HG03439 (cell line): ENCODE data around the gene PPHLN1.

ENCODE experiments used
- ATAC-seq: cut with Tn5 transposase; IDR thresholded peaks from one replicate; pipeline ENCODE4 v1.9.1; 2021; ENCODE audit warnings: mild to moderate bottlenecking, moderate library complexity; ENCODE audit not compliant: unreplicated experiment

The PPHLN1 gene, protein sequence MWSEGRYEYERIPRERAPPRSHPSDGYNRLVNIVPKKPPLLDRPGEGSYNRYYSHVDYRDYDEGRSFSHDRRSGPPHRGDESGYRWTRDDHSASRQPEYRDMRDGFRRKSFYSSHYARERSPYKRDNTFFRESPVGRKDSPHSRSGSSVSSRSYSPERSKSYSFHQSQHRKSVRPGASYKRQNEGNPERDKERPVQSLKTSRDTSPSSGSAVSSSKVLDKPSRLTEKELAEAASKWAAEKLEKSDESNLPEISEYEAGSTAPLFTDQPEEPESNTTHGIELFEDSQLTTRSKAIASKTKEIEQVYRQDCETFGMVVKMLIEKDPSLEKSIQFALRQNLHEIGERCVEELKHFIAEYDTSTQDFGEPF

GRCh38 chr12:42325653-42326474 lies at the start of gene PPHLN1, which contains the start of gene ZCRB1:
TSS of gene PPHLN1 (plus strand) at chr12:42326167. CDS start at chr12:42335903, 9,736 bp downstream.
TSS of gene ZCRB1 (minus strand) at chr12:42326094. CDS start at chr12:42324102, 1,992 bp downstream.
- ATAC-seq: peak; percentile 90

GRCh38 chr12:42277396-42278127 lies 48.4 kb upstream of the PPHLN1 start:
- ATAC-seq: no peak

GRCh38 chr12:42278128-42278510 lies 47.8 kb upstream of the PPHLN1 start:
- no peak for ATAC-seq

GRCh38 chr12:42281278-42281677 lies 44.7 kb upstream of the PPHLN1 start:
- no peak for ATAC-seq

DNA sequence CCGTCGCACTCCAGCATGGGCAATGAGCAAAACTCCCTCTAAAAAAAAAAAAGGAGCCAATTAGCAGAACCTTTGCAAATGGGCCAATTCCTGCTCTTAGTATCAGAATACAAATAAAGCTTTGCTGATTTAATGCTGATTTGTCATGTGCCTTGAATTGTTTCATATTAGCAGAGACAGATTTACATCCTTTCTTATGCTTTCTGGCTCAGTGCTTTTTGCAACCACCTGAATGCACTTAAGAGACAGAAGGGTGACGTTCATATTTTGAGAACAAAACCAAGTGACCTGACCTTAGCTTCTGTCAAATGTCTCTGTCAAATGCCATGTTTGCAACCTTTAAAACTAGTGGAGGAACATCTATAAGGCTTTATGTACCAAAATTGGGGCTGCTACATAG lies 44.1 kb upstream of the PPHLN1 start:
- no peak for ATAC-seq

DNA sequence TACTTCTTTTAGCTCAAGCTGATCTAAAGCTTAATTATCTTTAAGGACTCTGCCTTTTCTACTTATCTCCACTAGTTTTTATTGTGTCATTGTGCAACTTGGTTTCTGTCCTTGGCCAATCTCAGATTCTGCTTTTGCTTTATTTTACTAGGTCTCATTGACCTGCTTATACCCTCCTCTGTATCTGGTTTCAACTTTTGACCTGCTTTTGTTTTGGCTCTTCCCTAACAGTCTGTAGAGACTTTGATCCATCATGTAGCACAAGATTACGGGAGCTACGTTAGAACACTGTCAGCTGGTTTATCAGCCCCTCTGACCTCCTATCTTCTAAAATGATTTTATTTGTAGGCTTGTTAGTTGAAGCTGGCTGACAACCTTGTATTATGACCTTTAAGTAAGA lies 43.7 kb upstream of the PPHLN1 start:
- ATAC-seq: no peak

DNA sequence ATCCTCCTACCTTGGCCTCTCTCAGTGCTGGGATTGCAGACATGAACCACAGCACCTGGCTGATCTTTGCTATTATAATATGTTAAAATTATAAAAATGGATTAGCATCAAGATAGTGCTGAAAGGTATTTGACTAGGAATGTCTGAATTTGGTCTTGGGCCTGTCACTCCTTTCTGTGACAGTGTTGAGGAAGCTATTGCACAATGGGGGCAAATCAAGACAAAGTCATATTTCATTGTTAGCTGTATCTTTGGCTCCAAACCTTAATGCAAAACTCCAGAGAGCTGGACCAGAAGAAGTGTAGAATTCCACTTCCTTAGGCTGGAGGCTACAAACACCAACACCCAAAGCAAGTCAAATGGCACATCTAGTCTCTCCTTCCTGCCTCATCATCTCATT lies 42.2 kb upstream of the PPHLN1 start:
- no peak for ATAC-seq

DNA sequence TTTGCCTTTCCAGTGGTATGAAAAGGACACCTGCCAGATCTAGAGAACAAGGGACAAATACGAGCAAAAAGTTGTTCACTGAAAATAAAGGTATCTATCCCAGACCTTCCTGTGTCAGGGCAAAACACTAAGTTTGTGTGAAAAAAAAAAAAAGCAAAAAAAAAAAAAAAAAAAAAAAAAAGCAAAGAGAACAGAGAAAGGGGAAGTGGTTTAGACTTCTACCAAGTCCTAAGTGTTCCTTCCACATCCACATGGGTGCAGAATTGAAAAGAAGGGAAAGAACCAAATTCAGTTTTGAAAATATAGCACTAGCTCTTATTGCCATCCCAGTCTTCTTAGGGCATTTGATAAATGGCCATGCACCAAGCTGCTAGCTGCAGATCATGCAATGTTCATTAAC lies 41.8 kb upstream of the PPHLN1 start:
- no peak for ATAC-seq

GRCh38 chr12:42284876-42285275 lies 41.1 kb upstream of the PPHLN1 start:
- no peak for ATAC-seq

DNA sequence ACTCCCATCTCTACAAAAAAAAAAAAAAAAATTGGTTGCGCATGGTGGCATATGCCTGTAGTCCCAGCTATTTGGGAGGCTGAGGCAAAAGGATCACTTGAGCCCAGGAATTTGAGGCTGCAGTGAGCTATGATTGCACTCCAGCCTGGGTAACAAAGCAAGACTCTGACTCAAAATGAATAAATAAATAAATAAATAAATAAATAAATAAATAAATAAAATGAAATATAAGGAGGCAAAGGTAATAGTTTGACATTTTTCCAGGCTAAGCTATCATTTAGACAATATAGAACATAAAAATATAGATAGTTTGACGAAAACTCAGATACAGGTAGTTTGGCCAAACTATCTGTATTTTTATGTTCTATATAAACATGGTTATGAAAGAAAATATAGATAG lies 40.5 kb upstream of the PPHLN1 start:
- no peak for ATAC-seq

DNA sequence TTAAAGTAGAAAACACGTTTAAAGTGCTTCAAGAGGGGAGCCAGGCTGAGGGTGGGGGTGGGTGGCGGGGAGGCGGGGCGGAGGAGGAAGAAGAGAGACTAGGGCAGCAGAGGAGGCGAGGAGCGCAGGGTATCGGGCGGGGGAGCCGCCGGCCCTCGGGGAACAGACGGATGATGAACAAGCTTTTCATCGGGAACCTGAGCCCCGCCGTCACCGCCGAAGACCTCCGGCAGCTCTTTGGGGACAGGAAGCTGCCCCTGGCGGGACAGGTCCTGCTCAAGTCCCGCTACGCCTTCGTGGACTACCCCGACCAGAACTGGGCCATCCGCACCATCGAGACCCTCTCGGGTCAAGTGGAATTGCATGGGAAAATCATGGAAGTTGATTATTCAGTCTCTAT lies 39.2 kb upstream of the PPHLN1 start:
- ATAC-seq: no peak

DNA sequence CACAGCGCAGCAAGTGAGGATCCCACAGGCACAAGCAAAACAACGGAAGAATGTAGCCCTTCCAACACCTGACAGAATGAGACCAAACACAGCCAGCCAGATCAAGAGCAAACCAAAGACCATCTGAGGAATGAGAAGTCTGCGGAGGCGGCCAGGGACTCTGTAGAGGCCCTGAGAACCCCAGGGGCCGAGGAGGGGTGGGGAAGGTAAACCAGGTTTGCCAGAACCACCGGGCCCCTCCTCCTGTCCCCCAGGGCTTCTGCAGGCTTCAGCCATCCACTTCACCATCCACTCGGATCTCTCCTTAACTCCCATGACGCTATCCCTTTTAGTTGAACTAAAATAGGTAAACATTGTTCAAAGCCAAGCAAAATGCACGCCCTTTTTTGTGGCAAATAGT lies 37.4 kb upstream of the PPHLN1 start:
- ATAC-seq: no peak

- no peak for ATAC-seq
Observed at GRCh38 chr12:42291680-42292079, 34.3 kb upstream of the PPHLN1 start.

DNA sequence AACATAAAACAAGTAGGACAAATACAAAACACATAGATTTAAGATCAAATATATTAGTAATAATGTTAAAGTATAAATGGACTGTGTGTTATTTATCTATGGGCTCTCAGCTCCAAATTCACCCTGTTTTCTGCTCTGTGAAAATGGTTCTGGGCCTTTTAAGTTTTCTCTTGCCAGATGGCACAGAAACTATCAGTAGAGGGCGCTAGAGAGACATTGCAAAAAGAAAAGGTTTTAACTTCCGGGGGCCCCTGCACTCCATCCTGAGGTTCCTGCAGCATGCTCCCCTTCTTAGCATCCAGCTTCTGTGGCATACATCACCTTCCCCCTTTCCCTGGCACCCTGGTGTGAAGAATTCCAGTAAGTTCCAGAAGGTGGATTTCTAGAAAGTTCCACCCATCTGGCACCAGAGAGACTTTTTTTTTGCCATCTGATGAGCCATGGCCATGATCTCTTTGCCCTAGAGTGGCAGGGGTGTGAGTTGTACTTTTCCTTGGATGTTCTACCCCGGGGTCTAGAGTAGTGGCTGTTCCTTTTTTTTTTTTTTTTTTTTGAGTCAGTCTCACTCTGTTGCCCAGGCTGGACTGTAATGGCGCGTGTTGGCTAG lies 29.4 kb upstream of the PPHLN1 start:
- no peak for ATAC-seq

- ATAC-seq: peak; percentile 17
Observed at GRCh38 chr12:42298887-42299286, 27.1 kb upstream of the PPHLN1 start.

- peak; percentile 81 for ATAC-seq
Observed at GRCh38 chr12:42299392-42300308, 26.3 kb upstream of the PPHLN1 start.

DNA sequence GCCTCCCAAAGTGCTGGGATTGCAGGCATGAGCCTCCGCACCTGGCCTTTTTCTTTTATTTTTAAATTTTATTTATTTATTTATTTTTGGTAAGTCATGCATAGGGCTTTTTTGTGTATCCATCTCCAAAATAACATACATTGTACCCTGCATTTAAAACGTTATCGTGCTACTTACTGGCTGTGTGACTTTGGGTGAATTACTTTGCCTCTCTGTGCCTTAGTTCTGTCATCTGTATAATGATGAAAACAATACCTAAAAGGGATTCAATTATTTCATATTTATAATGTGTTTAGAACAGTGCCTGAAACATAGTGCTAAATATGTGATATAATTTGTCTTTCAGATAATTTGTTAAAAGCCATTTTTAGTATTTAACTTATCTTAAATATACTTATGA lies 19.7 kb upstream of the PPHLN1 start:
- ATAC-seq: no peak

DNA sequence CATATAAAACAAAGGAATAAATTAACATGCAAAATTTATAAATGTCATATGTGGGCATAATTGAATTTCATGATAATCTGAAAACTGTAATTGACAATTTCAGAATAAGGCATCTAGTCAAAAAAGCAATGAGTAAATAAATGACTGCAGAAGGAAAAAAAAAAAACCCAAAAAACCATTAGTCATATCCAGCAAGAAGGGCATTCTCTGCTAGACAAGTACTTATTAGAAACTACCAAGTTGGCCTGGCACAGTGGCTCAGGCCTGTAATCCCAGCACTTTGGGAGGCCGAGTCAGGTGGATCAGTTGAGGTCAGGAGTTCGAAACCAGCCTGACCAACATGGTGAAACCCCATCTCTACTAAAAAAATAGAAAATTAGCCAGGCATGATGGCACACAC lies 17.6 kb upstream of the PPHLN1 start:
- no peak for ATAC-seq

- no peak for ATAC-seq
Observed at GRCh38 chr12:42309996-42310395, 16.0 kb upstream of the PPHLN1 start.

DNA sequence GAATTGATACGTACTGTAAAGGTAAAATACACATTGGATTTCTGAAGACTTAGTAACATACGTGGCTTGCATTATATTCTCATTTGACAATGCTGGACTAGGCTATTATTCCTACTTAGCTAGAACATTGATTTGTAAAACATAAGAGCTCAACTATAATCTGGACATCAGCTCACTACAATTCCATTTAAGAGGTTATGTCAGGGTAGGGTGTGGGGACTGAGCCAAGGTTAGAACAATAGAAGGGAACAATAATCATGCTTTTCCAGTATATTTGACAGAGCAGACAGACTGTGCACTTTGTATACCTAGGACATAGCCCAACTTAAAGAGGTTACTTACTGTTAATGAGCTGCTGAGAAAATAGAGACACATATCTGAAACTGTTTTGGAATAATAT lies 10.9 kb upstream of the PPHLN1 start:
- no peak for ATAC-seq
